ENCODE measurements around the gene IL15RA. TPM values are rescaled to one million over a fixed set of nuclear protein-coding genes. Genes with fewer than 3 reads are reported as not detected.

Gene IL15RA
- total and polyA plus RNA-seq, 2 experiments from 2014 or later: 4.0 to 7.0 TPM

DNA sequence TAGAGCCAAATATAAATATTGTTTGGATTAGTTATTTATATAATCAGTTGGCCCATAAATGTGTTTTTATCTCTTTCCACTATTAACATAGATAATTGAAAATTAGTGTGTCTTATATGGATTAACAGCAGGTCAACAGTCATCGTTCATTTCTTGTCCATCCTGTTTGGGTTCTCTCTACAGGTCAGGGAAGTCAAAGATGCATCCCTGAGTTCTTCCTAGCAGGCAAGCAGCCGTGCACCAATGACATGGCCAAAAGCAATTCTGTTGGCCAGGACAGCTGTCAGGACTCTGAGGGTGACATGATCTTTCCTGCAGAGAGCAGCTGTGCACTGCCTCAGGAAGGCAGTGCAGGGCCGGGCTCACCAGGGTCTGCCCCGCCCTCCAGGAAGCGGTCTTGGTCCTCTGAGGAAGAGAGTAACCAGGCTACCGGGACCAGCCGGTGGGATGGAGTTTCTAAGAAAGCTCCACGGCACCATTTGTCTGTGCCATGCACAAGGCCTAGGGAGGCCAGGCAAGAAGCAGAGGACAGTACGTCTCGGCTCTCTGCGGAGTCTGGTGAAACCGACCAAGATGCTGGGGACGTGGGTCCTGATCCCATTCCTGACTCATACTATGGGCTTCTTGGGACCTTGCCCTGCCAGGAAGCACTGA, 71.4 kb downstream of the IL15RA start:
- H3K4me1 ChIP-seq (ENCODE audit: insufficient read depth): no peaks in the 10 kb centered on the region
- no peaks in the 10 kb centered on the region for H3K27me3 ChIP-seq (replicated peaks; ENCODE audit: insufficient read depth)
- no peak overlapping the region for H3K4me2 ChIP-seq (ENCODE audit: unreplicated experiment)
- in situ Hi-C loops (cut with MboI): no loop called here
- no peak for DNase-seq
- no peak overlapping the region for H3K9ac ChIP-seq
- peaks cover 18% of the 10 kb centered on the region for H3K36me3 ChIP-seq (ENCODE audit: low read depth)
- H3K79me2 ChIP-seq (ENCODE audit: insufficient read depth): peaks cover 71% of the 10 kb centered on the region
- H3F3A ChIP-seq (ENCODE audit: insufficient read depth): no peaks in the 10 kb centered on the region
- H3K9me3 ChIP-seq (ENCODE audit: low read depth): no peaks in the 10 kb centered on the region
- no peak overlapping the region for H2AFZ ChIP-seq
- no peak for TF ChIP-seq EZH2 (IDR thresholded peaks at IDR 0.05; ENCODE audit: insufficient read depth, poor library complexity, severe bottlenecking)
- no peak for TF ChIP-seq EZH2phosphoT487 (IDR thresholded peaks at IDR 0.05; ENCODE audit: insufficient read depth, low read depth)
- WGBS, 2 experiments (ENCODE audit: low coverage in 1 of 2, low lambda C conversion rate in 2 of 2, missing lambda C conversion rate in 2 of 2): 93 to 96% methylated on average over 13 of the region's 13 CpGs
- H3K27ac ChIP-seq: no peak overlapping the region
- no peaks in the 10 kb centered on the region for H3K9me2 ChIP-seq (ENCODE audit: insufficient read depth)
- no peaks in the 10 kb centered on the region for H4K20me1 ChIP-seq (ENCODE audit: insufficient read depth)
- H3K4me3 ChIP-seq: no peak overlapping the region

DNA sequence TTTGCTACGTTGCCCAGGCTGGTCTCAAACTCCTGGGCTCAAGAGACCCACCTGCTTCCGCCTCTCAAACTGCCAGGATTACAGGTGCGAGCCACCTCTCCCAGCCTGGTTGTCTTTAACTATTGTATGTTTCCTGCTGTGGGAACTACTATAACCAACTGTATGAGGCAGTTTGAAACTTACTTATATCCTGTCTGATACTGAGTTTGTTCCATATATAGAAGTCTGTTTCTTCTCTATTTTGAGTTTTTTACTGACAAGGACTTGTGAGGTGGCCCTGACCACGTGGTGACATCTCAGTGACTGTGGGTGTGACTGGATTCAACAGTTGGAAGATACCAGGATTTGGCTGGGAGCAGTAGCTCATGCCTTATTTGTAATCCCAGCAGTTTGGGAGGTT, 73.1 kb downstream of the IL15RA start:
- Histone ChIP-seq H3K4me2 (ENCODE audit: unreplicated experiment) (no peak overlapping the region), H3F3A (ENCODE audit: insufficient read depth) (peaks cover 5% of the 10 kb centered on the region; the same call in 1 of the 2 replicates), H3K79me2 (ENCODE audit: insufficient read depth) (peaks cover 88% of the 10 kb centered on the region), H3K36me3 (ENCODE audit: low read depth) (peaks cover 6% of the 10 kb centered on the region), H4K20me1 (ENCODE audit: insufficient read depth) (no peaks in the 10 kb centered on the region), H3K9ac (no peak overlapping the region), H3K27me3 (replicated peaks; ENCODE audit: insufficient read depth) (no peaks in the 10 kb centered on the region), H3K4me3 (no peak overlapping the region), H3K4me1 (ENCODE audit: insufficient read depth) (no peaks in the 10 kb centered on the region), H3K9me3 (ENCODE audit: low read depth) (no peaks in the 10 kb centered on the region), H2AFZ (no peak overlapping the region), H3K9me2 (ENCODE audit: insufficient read depth) (no peaks in the 10 kb centered on the region), H3K27ac (no peak overlapping the region)
- in situ Hi-C loops (cut with MboI): no loop called here
- WGBS, 2 experiments (ENCODE audit: low coverage in 1 of 2, low lambda C conversion rate in 2 of 2, missing lambda C conversion rate in 2 of 2): 69 to 71% methylated on average over 4 of the region's 4 CpGs
- DNase-seq: no peak
- TF ChIP-seq EZH2phosphoT487 (IDR thresholded peaks at IDR 0.05; ENCODE audit: insufficient read depth, low read depth) (no peak), EZH2 (IDR thresholded peaks at IDR 0.05; ENCODE audit: insufficient read depth, poor library complexity, severe bottlenecking) (no peak)

DNA sequence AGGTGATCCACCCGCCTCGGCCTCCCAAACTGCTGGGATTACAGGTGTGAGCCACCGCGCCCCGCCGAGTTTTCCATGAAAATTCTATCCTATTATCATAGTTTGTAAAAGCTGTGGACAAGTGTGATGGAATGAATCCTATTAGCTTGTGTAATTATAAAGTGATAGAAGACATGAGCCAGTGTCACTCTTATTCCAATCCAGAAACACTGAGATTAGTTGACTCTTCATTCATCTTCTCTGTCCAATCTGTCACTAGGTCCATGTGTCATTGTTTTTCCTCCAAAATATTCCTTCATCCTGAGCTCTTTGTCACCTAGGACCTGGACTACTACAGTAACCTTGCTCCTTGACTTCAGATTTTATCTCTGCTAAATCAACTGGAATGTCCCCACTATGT, 73.8 kb downstream of the IL15RA start:
- Histone ChIP-seq H3K9me3 (ENCODE audit: low read depth) (no peaks in the 10 kb centered on the region), H3K9me2 (ENCODE audit: insufficient read depth) (no peaks in the 10 kb centered on the region), H3K9ac (no peak overlapping the region), H3K4me2 (ENCODE audit: unreplicated experiment) (no peak overlapping the region), H3K27me3 (replicated peaks; ENCODE audit: insufficient read depth) (no peaks in the 10 kb centered on the region), H3K4me3 (no peak overlapping the region), H4K20me1 (ENCODE audit: insufficient read depth) (no peaks in the 10 kb centered on the region), H3K79me2 (ENCODE audit: insufficient read depth) (peaks cover 95% of the 10 kb centered on the region), H3K27ac (no peak overlapping the region), H3K4me1 (ENCODE audit: insufficient read depth) (no peaks in the 10 kb centered on the region), H3K36me3 (ENCODE audit: low read depth) (peaks cover 5% of the 10 kb centered on the region; the same call in 1 of the 2 replicates), H2AFZ (no peak overlapping the region), H3F3A (ENCODE audit: insufficient read depth) (peaks cover 9% of the 10 kb centered on the region; the same call in 1 of the 2 replicates)
- no peak for TF ChIP-seq EZH2 (IDR thresholded peaks at IDR 0.05; ENCODE audit: insufficient read depth, poor library complexity, severe bottlenecking)
- DNase-seq: no peak
- in situ Hi-C loops (cut with MboI): no loop called here
- 98 to 99% methylated on average over 6 of the region's 6 CpGs for WGBS, 2 experiments (ENCODE audit: low coverage in 1 of 2, low lambda C conversion rate in 2 of 2, missing lambda C conversion rate in 2 of 2)

DNA sequence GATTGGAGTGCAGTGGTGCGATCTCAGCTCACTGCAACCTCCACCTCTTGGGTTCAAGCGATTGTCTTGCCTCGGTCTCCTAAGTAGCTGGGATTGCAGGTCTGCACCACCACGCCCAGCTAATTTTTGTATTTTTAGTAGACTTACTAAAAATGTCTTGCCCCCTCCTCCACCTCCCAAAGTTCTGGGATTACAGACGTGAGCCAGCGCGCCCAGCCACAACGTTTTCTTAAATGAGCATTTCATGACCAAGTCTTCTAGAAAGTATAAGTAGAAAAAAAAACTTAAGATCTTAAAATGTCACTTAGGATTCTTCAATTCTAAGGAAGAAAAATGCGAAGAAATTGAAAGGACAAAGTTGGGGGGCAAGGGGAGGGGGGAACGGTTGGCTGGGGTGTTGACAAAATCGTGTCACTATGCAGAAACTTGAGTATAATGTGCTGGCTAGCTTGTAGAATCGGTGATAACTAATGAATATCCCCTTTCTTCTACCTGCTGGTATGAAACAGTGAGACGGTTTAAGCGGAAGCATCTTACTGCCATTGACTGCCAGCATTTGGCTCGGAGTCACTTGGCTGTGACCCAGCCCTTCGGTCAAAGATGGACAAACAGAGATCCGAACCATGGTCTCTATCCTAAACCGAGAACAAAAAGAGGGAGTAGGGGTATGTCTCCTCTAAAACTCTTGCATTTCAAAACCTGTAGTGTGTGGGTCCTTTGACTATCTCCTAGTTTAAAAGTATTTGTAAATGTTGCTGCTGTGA, 74.7 kb downstream of the IL15RA start:
- Histone ChIP-seq H3K27me3 (replicated peaks; ENCODE audit: insufficient read depth) (no peaks in the 10 kb centered on the region), H3F3A (ENCODE audit: insufficient read depth) (peaks cover 9% of the 10 kb centered on the region; the same call in 1 of the 2 replicates), H3K36me3 (ENCODE audit: low read depth) (peaks cover 5% of the 10 kb centered on the region; the same call in 1 of the 2 replicates), H3K9me3 (ENCODE audit: low read depth) (no peaks in the 10 kb centered on the region), H3K4me3 (no peak overlapping the region), H3K4me1 (ENCODE audit: insufficient read depth) (no peaks in the 10 kb centered on the region), H3K27ac (no peak overlapping the region), H3K4me2 (ENCODE audit: unreplicated experiment) (no peak overlapping the region), H3K79me2 (ENCODE audit: insufficient read depth) (peaks cover 95% of the 10 kb centered on the region), H4K20me1 (ENCODE audit: insufficient read depth) (no peaks in the 10 kb centered on the region), H3K9me2 (ENCODE audit: insufficient read depth) (no peaks in the 10 kb centered on the region), H2AFZ (no peak overlapping the region), H3K9ac (no peak overlapping the region)
- DNase-seq: no peak
- no peak for TF ChIP-seq EZH2phosphoT487 (IDR thresholded peaks at IDR 0.05; ENCODE audit: insufficient read depth, low read depth)
- no peak for TF ChIP-seq EZH2 (IDR thresholded peaks at IDR 0.05; ENCODE audit: insufficient read depth, poor library complexity, severe bottlenecking)
- WGBS, 2 experiments (ENCODE audit: low coverage in 1 of 2, low lambda C conversion rate in 2 of 2, missing lambda C conversion rate in 2 of 2): 95% methylated on average over 18 of the region's 18 CpGs
- in situ Hi-C loops (cut with MboI): no loop called here

Small RNA genes within 50 kb of the gene (small RNA-seq; reads per million reads assigned to genes)
- gene RF00397 (ENCODE audit: low read depth, low replicate concordance): not detected

Other genes starting within 250 kb of the IL15RA start
- 311 and 350 TPM in 2 replicates for gene GDI2, start 164.1 kb downstream of the IL15RA start, total RNA-seq (2014; rRNA removed; shearing (Covaris generic))
- 195 and 206 TPM in 2 replicates for gene GDI2, start 164.1 kb downstream of the IL15RA start, polyA plus RNA-seq (2016; fragmentation: Nextera tagmentation; extraction: Ambion mirVana)
- 5.4 and 5.9 TPM in 2 replicates for gene ANKRD16, start 87.7 kb downstream of the IL15RA start, total RNA-seq (2014; rRNA removed; shearing (Covaris generic))
- gene ANKRD16, start 87.7 kb downstream of the IL15RA start, polyA plus RNA-seq (2016; fragmentation: Nextera tagmentation; extraction: Ambion mirVana): 2.7 and 3.1 TPM in 2 replicates
- 79.3 and 87.6 TPM in 2 replicates for gene FBH1, start 87.3 kb downstream of the IL15RA start, total RNA-seq (2014; rRNA removed; shearing (Covaris generic))
- 66.4 and 71.4 TPM in 2 replicates for gene FBH1, start 87.3 kb downstream of the IL15RA start, polyA plus RNA-seq (2016; fragmentation: Nextera tagmentation; extraction: Ambion mirVana)
- gene IL2RA, start 84.8 kb upstream of the IL15RA start, total RNA-seq (2014; rRNA removed; shearing (Covaris generic)): not detected in 2 replicates
- gene IL2RA, start 84.8 kb upstream of the IL15RA start, polyA plus RNA-seq (2016; fragmentation: Nextera tagmentation; extraction: Ambion mirVana): not detected in 2 replicates
- 24.1 and 35.7 TPM in 2 replicates for gene RBM17, start 111.5 kb upstream of the IL15RA start, total RNA-seq (2014; rRNA removed; shearing (Covaris generic))
- 84.2 and 99.9 TPM in 2 replicates for gene RBM17, start 111.5 kb upstream of the IL15RA start, polyA plus RNA-seq (2016; fragmentation: Nextera tagmentation; extraction: Ambion mirVana)
- gene PFKFB3, start 225.4 kb upstream of the IL15RA start, total RNA-seq (2014; rRNA removed; shearing (Covaris generic)): 14.5 and 23.6 TPM in 2 replicates
- gene PFKFB3, start 225.4 kb upstream of the IL15RA start, polyA plus RNA-seq (2016; fragmentation: Nextera tagmentation; extraction: Ambion mirVana): 23.5 and 23.7 TPM in 2 replicates